C4-2B (cell line): Measurements from ENCODE around the gene CDKL1.

Experiments used
- H3K27ac ChIP-seq: fragments of 450-650 bp; 2 replicates; pipeline ENCODE4 v1.5.1; 2017
- ZFX ChIP-seq: fragments of 450-650 bp; IDR thresholded peaks from 2 replicates; pipeline ENCODE4 v1.6.1; 2017
- TF ChIP-seq, protein P1 (sequence below): fragments of 450-650 bp; conservative IDR thresholded peaks from 2 replicates; pipeline ENCODE4 v1.5.1; 2017; ENCODE audit warnings: mild to moderate bottlenecking

Gene CDKL1

GRCh38 chr14:50389668-50390441 lies 6.8 kb downstream of the CDKL1 start:
- no peak overlapping the region; the same call in 1 of the 2 replicates for H3K27ac ChIP-seq
- no peak for TF ChIP-seq ZFX
- TF ChIP-seq, protein P1, sequence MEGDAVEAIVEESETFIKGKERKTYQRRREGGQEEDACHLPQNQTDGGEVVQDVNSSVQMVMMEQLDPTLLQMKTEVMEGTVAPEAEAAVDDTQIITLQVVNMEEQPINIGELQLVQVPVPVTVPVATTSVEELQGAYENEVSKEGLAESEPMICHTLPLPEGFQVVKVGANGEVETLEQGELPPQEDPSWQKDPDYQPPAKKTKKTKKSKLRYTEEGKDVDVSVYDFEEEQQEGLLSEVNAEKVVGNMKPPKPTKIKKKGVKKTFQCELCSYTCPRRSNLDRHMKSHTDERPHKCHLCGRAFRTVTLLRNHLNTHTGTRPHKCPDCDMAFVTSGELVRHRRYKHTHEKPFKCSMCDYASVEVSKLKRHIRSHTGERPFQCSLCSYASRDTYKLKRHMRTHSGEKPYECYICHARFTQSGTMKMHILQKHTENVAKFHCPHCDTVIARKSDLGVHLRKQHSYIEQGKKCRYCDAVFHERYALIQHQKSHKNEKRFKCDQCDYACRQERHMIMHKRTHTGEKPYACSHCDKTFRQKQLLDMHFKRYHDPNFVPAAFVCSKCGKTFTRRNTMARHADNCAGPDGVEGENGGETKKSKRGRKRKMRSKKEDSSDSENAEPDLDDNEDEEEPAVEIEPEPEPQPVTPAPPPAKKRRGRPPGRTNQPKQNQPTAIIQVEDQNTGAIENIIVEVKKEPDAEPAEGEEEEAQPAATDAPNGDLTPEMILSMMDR, result no peak

GRCh38 chr14:50388256-50388931 lies 8.3 kb downstream of the CDKL1 start:
- TF ChIP-seq, protein P1, result no peak
- TF ChIP-seq ZFX, result no peak
- no peak overlapping the region; the same call in 1 of the 2 replicates for H3K27ac ChIP-seq

GRCh38 chr14:50387548-50387947 lies 9.1 kb downstream of the CDKL1 start:
- H3K27ac ChIP-seq, result no peak overlapping the region
- TF ChIP-seq ZFX, result no peak
- TF ChIP-seq, protein P1, result no peak

DNA sequence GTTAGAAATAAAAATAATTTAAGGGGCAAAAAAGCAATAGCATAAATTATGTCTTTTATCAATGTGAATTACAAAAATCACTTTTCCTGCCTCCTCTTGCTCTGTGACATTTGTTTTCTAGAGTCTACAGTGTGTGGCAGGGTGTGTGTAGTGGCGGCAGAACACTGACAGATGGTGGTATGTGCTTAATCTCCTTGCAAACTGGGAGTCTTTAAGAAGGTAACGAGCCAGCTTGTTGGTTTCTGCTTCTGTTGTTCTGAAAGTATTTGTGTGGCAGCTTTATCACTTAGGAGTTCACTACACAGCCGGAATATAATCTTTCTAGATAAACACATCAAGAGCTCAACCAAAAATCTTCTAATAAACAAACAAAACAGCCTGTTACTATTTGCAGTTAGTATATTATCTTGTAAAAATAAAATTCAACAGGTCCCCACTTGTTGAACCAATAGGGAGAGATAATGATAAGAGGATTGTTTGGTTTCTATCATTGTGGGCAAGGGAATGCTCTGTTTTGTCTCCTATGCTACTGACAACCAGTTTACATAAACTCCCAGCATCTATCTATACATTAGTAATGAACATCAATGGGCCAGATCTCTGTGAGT lies 13.0 kb downstream of the CDKL1 start:
- no peak for TF ChIP-seq ZFX
- TF ChIP-seq, protein P1, result peak; percentile 43
- no peak overlapping the region; the same call in 1 of the 2 replicates for H3K27ac ChIP-seq

DNA sequence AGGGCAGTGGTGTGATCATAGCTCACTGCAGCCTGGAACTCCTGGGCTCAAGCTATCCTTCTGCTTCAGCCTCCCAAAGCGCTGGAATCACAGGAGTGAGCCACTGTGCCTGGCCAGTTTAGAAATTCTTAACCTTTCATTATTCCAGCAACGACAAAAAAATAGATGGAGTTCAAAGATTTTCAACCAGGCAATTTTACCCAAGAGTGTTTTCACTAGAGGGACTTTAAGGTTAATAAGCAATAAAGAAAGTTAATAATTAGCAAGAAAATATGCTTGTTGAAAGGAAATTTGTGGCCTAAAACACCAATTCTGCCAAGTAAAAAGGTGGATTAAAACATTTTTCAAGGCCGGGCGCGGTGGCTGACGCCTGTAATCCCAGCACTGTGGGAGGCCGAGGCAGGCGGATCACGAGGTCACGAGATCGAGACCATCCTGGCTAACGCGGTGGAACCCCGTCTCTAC lies 14.8 kb downstream of the CDKL1 start:
- no peak overlapping the region for H3K27ac ChIP-seq
- TF ChIP-seq, protein P1, result no peak
- no peak for TF ChIP-seq ZFX

DNA sequence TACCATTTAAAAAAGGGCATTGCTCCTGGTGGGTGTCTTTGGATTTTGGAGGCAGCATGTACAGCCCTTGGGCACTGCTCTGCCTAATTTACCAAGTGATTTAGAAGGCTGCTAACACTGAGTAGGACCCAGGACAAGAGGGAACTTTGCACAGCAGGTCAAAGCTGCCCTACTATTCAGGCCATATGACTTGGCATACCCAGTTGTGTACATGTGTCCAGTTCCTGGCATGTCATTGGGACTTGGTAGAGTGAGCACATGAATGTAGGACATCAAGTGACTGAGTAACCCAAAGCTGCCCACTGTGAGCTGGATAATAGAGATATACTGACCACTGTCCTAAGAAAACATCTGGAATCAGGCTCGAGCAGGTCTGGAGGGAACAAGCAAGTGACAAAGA lies 15.7 kb downstream of the CDKL1 start:
- no peak overlapping the region for H3K27ac ChIP-seq
- no peak for TF ChIP-seq ZFX
- TF ChIP-seq, protein P1, result no peak

- no peak for TF ChIP-seq ZFX
- TF ChIP-seq, protein P1, result no peak
- H3K27ac ChIP-seq, result no peak overlapping the region
Observed at GRCh38 chr14:50380455-50380854, 16.2 kb downstream of the CDKL1 start.
